Measurements from ENCODE around the gene CDK15. TPM values are rescaled to one million over a fixed set of nuclear protein-coding genes. Genes with fewer than 3 reads are reported as not detected.

Gene CDK15
- total and polyA plus RNA-seq, 2 experiments from 2014 or later: not detected

- Histone ChIP-seq H3K36me3 (no peaks in the 10 kb centered on the region), H3K4me1 (ENCODE audit: low read depth) (peaks cover 3% of the 10 kb centered on the region), H3K27me3 (peaks cover 84% of the 10 kb centered on the region), H3K27ac (no peak overlapping the region), H3K9me3 (ENCODE audit: low read depth) (no peaks in the 10 kb centered on the region), H3K4me3 (no peak overlapping the region)
- no peak for DNase-seq (ENCODE audit: low read depth in 1 of 2, low spot score in 1 of 2)
- no peak for TF ChIP-seq CTCF (IDR thresholded peaks at IDR 0.05; ENCODE audit: low read depth, low read length)
Measured at GRCh38 chr2:201908901-201909300, 102.6 kb downstream of the CDK15 start.

DNA sequence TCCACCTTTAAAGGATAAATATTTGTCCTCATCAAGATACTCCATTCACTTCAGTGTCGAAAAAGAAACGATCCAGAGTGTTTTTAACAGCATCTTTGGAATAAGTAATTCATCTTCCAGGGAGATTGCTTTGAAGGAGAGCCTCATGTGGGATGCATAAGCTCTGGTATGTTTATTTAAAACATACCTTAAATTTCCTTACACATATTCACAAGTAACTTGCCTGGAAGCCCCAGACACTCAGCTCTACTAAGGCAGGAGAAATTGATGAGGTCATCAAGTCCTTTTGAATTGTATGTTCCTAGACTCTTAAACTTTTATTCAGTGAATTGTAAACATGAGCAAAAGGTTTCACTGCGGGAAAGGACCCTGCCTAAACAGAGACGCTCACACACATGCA lies 103.0 kb downstream of the CDK15 start:
- Histone ChIP-seq H3K4me3 (no peak overlapping the region), H3K36me3 (no peaks in the 10 kb centered on the region), H3K9me3 (ENCODE audit: low read depth) (no peaks in the 10 kb centered on the region), H3K27me3 (peaks cover 82% of the 10 kb centered on the region), H3K4me1 (ENCODE audit: low read depth) (peaks cover 3% of the 10 kb centered on the region), H3K27ac (no peak overlapping the region)
- TF ChIP-seq CTCF (IDR thresholded peaks at IDR 0.05; ENCODE audit: low read depth, low read length): no peak
- peak in 1 of 2 donors; percentile 40 for DNase-seq (ENCODE audit: low read depth in 1 of 2, low spot score in 1 of 2)

DNA sequence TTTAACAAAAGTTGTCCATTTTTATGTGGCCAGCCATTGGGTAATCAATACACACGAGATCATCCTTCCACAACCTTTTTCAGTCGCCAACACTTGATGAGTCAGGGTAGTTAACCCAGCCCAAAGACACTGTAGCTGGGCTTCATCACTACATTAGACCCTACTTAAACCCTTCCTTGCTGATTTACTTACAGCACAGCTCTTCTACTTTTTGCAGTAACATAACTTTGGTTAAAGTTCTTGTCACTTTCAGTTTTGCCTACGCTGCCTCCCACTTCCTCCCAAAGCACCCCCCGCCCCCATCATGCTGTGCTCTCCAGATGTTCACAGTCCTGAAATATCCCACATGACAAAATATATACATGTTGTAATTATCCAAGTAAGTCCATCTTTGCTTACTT lies 103.6 kb downstream of the CDK15 start:
- TF ChIP-seq CTCF (IDR thresholded peaks at IDR 0.05; ENCODE audit: low read depth, low read length): no peak
- no peak overlapping the region for H3K27ac ChIP-seq
- H3K4me1 ChIP-seq (ENCODE audit: low read depth): peaks cover 3% of the 10 kb centered on the region

GRCh38 chr2:201911372-201911771 lies 105.0 kb downstream of the CDK15 start:
- no peak for TF ChIP-seq CTCF (IDR thresholded peaks at IDR 0.05; ENCODE audit: low read depth, low read length)
- H3K4me1 ChIP-seq (ENCODE audit: low read depth): peaks cover 3% of the 10 kb centered on the region

More for the DNA sequence above, 103.6 kb downstream of the CDK15 start:
- Histone ChIP-seq H3K4me3 (no peak overlapping the region), H3K27me3 (peaks cover 82% of the 10 kb centered on the region), H3K9me3 (ENCODE audit: low read depth) (no peaks in the 10 kb centered on the region), H3K36me3 (no peaks in the 10 kb centered on the region)
- peak in 1 of 2 donors; percentile 79 for DNase-seq (ENCODE audit: low read depth in 1 of 2, low spot score in 1 of 2)

GRCh38 chr2:201913201-201913600 lies 106.9 kb downstream of the CDK15 start:
- Histone ChIP-seq H3K27me3 (peaks cover 95% of the 10 kb centered on the region), H3K4me1 (ENCODE audit: low read depth) (no peaks in the 10 kb centered on the region), H3K9me3 (ENCODE audit: low read depth) (no peaks in the 10 kb centered on the region), H3K4me3 (no peak overlapping the region), H3K36me3 (no peaks in the 10 kb centered on the region), H3K27ac (no peak overlapping the region)
- no peak for DNase-seq (ENCODE audit: low read depth in 1 of 2, low spot score in 1 of 2)
- TF ChIP-seq CTCF (IDR thresholded peaks at IDR 0.05; ENCODE audit: low read depth, low read length): no peak

More at GRCh38 chr2:201911372-201911771, 105.0 kb downstream of the CDK15 start:
- Histone ChIP-seq H3K27ac (no peak overlapping the region), H3K27me3 (peaks cover 80% of the 10 kb centered on the region), H3K9me3 (ENCODE audit: low read depth) (no peaks in the 10 kb centered on the region), H3K36me3 (no peaks in the 10 kb centered on the region), H3K4me3 (no peak overlapping the region)
- no peak for DNase-seq (ENCODE audit: low read depth in 1 of 2, low spot score in 1 of 2)

DNA sequence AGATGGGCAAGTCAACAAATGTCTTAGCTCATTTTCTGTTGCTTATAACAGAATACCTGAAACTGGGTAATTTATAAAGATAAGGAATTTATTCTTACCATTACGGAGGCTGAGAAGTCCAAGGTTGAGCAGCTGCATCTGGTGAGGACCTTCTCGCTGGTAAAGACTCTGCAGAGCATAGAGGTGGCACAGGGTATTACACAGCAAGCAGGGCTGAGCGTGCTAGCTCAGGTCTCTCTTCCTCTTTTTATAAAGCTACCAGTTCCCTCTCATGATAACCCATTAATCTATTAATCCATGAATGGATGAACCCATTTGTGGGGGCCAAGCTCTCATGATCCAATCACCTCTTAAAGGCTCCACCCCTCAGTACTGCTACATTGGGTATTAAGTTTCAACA lies 109.1 kb downstream of the CDK15 start:
- H3K27ac ChIP-seq: no peak overlapping the region
- no peak overlapping the region for H3K4me3 ChIP-seq
- no peaks in the 10 kb centered on the region for H3K4me1 ChIP-seq (ENCODE audit: low read depth)
- H3K36me3 ChIP-seq: no peaks in the 10 kb centered on the region
- H3K9me3 ChIP-seq (ENCODE audit: low read depth): no peaks in the 10 kb centered on the region
- no peak for TF ChIP-seq CTCF (IDR thresholded peaks at IDR 0.05; ENCODE audit: low read depth, low read length)
- no peak for DNase-seq (ENCODE audit: low read depth in 1 of 2, low spot score in 1 of 2)
- peaks cover 95% of the 10 kb centered on the region for H3K27me3 ChIP-seq
